Fibroblast of pulmonary artery (primary cell): ENCODE measurements around the gene LARP4B.

Experiments used
- DNase-seq: peaks from one replicate; pipeline ENCODE4 v3.0.0-alpha.2; 2010; ENCODE audit warnings: low read depth
- H3K4me3 ChIP-seq: replicated peaks from 2 replicates; pipeline ENCODE4 v1.5.1; 2011; ENCODE audit warnings: low read depth, mild to moderate bottlenecking, control low read depth, low read length, moderate library complexity
- CTCF ChIP-seq: IDR thresholded peaks from 2 replicates; pipeline ENCODE4 v1.5.1; 2011; ENCODE audit warnings: mild to moderate bottlenecking, control low read depth, low read length, inconsistent platforms; ENCODE audit errors: missing control alignments

The LARP4B gene

GRCh38 chr10:792083-792791 lies 139.3 kb downstream of the LARP4B start:
- TF ChIP-seq CTCF = no peak
- DNase-seq = no peak
- no peak overlapping the region for H3K4me3 ChIP-seq

GRCh38 chr10:791639-792038 lies 139.9 kb downstream of the LARP4B start:
- no peak for TF ChIP-seq CTCF
- H3K4me3 ChIP-seq = no peak overlapping the region
- no peak for DNase-seq

- TF ChIP-seq CTCF = no peak
- H3K4me3 ChIP-seq = no peak overlapping the region
- no peak for DNase-seq
Observed at GRCh38 chr10:790821-791551, 140.5 kb downstream of the LARP4B start.

GRCh38 chr10:789831-790701 lies 141.4 kb downstream of the LARP4B start:
- no peak for DNase-seq
- TF ChIP-seq CTCF = no peak
- no peak overlapping the region for H3K4me3 ChIP-seq

- DNase-seq = peak; percentile 75
- peak overlapping the region; percentile 41 for H3K4me3 ChIP-seq
- TF ChIP-seq CTCF = peak; percentile 71
Observed at GRCh38 chr10:788796-789748, 142.4 kb downstream of the LARP4B start.

GRCh38 chr10:787933-788651 lies 143.4 kb downstream of the LARP4B start:
- TF ChIP-seq CTCF = no peak
- no peak overlapping the region for H3K4me3 ChIP-seq
- DNase-seq = peak; percentile 61
